Lower leg skin (tissue), 4 donors: ENCODE measurements around the gene FUS. TPM values are rescaled to one million over a fixed set of nuclear protein-coding genes. Genes with fewer than 3 reads are reported as not detected.
"Not testable (repeated sequence)": the region's sequence is repeated elsewhere in the genome, so short reads cannot be mapped to it uniquely, and the experiment has no call there.

Source experiments
- DNase-seq, 2 donors: peaks; one replicate each; pipeline ENCODE4 v3.0.0-alpha.2; 2019; ENCODE audit warnings: low spot score in 2 of 2
- H3K4me3 ChIP-seq: fragments of 200-600 bp; sonication (generic); 2 replicates; pipeline ENCODE4 v1.5.1; 2017; ENCODE audit warnings: mild to moderate bottlenecking, low read depth; ENCODE audit not compliant: poor library complexity, severe bottlenecking
- POLR2A ChIP-seq, 2 donors: fragments of 450-650 bp; IDR thresholded peaks; one replicate each; pipeline ENCODE4 v1.6.1; 2016 to 2017; ENCODE audit warnings: antibody characterized with exemption in 2 of 2, mild to moderate bottlenecking in 1 of 2, moderate library complexity in 1 of 2
- WGBS, 2 donors: methylation state at CpG; one replicate each; pipeline ENCODE4 v1.1.5; 2018; 5-methylcytosine and 5-hydroxymethylcytosine counted together
- intact Hi-C: fragments of 100-400 bp; cut with DNase I; formaldehyde crosslinking; loops from one replicate; pipeline ENCODE4 v1.15.0; 2023; ENCODE audit warnings: low total_unique reads
- total RNA-seq, 4 donors: library from RNA; depleted of rRNA; stranded (reverse); fragments of >200 nt; gene quantifications; one replicate each; pipeline ENCODE4 v1.1.0, GENCODE V29; 2016
- TF ChIP-seq, protein P1 (sequence below), 3 donors: fragments of 450-650 bp; IDR thresholded peaks; one replicate each; pipeline ENCODE4 v1.5.1; 2016; ENCODE audit warnings: antibody characterized with exemption in 3 of 3, mild to moderate bottlenecking in 3 of 3, moderate library complexity in 2 of 3

The FUS gene
- total RNA-seq, 4 donors from 2014 or later = 31.9 to 55.8 (median 34.9) TPM

DNA sequence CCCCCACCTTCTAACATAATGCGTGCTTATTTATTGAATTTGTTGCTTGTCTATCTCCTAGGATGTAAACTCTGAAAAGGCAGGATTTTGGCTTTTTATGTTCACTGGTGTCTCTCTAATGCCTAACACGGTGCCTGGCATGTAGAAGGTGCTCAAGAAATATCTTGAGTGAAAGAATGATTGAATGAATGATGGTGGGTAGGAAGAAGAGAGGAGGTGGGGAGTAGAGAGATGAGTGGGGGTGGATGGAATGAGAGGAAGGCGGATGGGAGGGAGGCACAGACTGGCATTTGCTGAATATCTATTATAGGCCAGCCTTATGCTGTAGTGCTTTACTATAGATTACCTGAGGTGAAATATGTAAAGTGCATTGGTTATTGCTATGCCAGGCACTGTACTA lies 32.4 kb upstream of the FUS start:
- intact Hi-C loops = loop anchor here (10.0 kb wide), 1 partner anchor 163 kb away; the partner anchor contains the start of gene HSD3B7
- TF ChIP-seq POLR2A (IDR thresholded peaks at IDR 0.05) = no peak
- TF ChIP-seq, protein P1, sequence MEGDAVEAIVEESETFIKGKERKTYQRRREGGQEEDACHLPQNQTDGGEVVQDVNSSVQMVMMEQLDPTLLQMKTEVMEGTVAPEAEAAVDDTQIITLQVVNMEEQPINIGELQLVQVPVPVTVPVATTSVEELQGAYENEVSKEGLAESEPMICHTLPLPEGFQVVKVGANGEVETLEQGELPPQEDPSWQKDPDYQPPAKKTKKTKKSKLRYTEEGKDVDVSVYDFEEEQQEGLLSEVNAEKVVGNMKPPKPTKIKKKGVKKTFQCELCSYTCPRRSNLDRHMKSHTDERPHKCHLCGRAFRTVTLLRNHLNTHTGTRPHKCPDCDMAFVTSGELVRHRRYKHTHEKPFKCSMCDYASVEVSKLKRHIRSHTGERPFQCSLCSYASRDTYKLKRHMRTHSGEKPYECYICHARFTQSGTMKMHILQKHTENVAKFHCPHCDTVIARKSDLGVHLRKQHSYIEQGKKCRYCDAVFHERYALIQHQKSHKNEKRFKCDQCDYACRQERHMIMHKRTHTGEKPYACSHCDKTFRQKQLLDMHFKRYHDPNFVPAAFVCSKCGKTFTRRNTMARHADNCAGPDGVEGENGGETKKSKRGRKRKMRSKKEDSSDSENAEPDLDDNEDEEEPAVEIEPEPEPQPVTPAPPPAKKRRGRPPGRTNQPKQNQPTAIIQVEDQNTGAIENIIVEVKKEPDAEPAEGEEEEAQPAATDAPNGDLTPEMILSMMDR (IDR thresholded peaks at IDR 0.05) = no peak
- 90 to 97% methylated on average over 3 of the region's 3 CpGs for WGBS, 2 donors
- no peak for DNase-seq
- no peak overlapping the region for H3K4me3 ChIP-seq

- TF ChIP-seq POLR2A (IDR thresholded peaks at IDR 0.05) = no peak
- TF ChIP-seq, protein P1 (IDR thresholded peaks at IDR 0.05) = no peak
- 2 to 28% methylated on average over 16 to 18 of the region's 40 CpGs for WGBS, 2 donors
- H3K4me3 ChIP-seq = no peak overlapping the region
- intact Hi-C loops = loop anchor here (10.0 kb wide), 1 partner anchor 164 kb away; the partner anchor contains the start of gene HSD3B7
- peak in 1 of 2 donors; percentile 87 for DNase-seq
Observed at GRCh38 chr16:31148281-31148728, 31.6 kb upstream of the FUS start.

DNA sequence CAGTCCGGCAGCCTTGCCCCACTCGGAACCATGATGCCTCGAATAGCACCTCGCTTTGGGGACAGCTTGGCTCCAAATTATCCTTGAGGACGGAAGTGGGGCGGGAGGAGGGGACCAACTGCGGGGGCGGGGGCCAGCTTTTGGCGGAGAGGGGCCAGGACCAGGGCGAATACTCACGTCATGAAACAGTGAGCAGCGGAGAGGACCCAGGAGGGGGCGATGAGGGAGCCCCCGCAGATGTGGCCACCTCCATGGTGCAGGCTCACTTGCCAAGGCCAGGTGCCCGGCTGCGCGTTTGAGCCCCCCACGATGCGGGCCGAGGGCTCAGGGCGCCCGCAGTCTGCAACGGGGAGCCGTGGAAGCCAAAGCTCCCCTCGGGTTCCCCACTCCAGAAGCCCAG lies 31.0 kb upstream of the FUS start:
- 81 to 84% methylated on average over 25 of the region's 25 CpGs for WGBS, 2 donors
- TF ChIP-seq POLR2A (IDR thresholded peaks at IDR 0.05) = no peak
- TF ChIP-seq, protein P1 (IDR thresholded peaks at IDR 0.05) = no peak
- no peak for DNase-seq
- no peak overlapping the region for H3K4me3 ChIP-seq
- intact Hi-C loops = loop anchor here (10.0 kb wide), 1 partner anchor 164 kb away; the partner anchor contains the start of gene HSD3B7

DNA sequence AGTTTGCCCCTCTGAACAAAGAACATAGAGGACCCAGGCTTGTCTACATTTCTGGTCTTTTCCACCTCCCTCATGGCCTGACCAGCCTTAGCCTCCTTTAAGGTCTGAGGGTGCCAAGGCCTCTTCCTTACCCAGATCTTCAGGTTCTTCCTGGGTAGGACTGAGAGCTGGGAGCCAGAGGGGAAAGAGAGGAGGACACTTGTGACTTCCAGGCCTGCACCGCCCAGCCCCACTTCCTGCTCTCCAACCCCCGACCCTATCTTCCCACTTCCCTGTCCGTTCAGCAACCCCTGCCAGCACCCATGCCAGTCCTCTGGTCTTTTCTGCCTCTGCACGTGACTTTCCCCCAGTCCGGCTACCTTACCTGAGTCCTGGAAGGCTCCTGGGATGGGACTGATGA lies 30.6 kb upstream of the FUS start:
- 67 to 90% methylated on average over 5 of the region's 5 CpGs for WGBS, 2 donors
- no peak for DNase-seq
- intact Hi-C loops = loop anchor here (10.0 kb wide), 1 partner anchor 165 kb away; the partner anchor contains the start of gene HSD3B7

DNA sequence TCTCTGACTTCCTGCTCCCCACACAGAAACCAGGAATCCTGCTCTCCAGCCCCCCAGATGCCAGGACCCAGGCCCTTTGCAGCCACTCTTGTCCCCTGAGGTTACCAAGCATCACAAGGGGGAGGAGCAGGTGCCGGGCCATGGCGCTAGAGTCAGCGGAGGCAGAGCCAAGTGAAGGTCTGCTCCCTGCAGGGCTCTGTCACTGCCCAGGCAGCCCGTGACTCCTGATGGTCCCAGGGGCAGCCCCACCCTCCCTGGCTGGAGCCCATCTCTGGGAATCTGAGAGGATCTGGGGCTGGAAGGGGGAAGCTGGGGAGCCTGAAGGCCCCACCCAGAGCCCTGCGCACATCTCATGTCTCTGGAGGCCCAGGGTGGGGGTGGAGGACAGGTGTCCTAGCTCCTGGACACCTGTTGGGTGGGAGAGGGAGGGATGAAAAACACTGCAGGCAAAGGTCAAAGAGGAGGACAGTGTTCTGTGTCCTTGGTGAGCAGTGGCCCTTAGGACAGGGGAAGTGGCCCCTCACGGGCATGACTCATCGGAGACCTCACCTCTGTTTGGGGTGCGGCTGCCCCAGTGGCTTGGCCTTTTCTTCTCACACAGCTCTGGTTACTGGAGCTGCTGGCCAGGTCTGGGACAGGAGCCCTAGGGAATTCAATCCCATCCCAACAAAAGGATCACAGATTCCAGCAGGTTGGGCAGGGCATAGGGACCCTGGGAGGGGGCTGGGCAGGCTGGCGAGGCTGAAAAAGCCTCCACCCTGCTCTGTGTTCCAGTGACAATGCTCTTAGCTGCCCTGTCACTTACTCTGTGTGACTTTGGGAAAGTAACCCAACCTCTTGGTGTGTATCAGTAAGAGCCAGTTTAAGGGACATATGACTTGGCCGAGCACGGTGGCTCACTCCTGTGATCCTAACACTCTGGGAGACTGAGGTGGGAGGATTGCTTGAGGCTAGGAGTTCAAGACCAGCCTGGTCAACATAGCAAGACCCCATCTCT lies 29.7 kb upstream of the FUS start, which contains the start of gene PRSS36:
Gene PRSS36 (minus strand): TSS at position 173 of the 997 bp plus-strand sequence. CDS start 31 bp downstream, at position 142.
- no peak for TF ChIP-seq POLR2A (IDR thresholded peaks at IDR 0.05)
- TF ChIP-seq, protein P1 (IDR thresholded peaks at IDR 0.05) = no peak
- 72 to 76% methylated on average over 11 of the region's 11 CpGs for WGBS, 2 donors
- DNase-seq = peak in 1 of 2 donors; percentile 85
- no peak within 1 kb of the TSS for H3K4me3 ChIP-seq
- intact Hi-C loops = loop anchor here (10.0 kb wide), 2 partner anchors 165 to 285 kb away; partner anchors contain the start of gene HSD3B7

More for the DNA sequence above, 30.6 kb upstream of the FUS start:
- no peak overlapping the region for H3K4me3 ChIP-seq
- TF ChIP-seq, protein P1 (IDR thresholded peaks at IDR 0.05) = no peak
- TF ChIP-seq POLR2A (IDR thresholded peaks at IDR 0.05) = no peak

DNA sequence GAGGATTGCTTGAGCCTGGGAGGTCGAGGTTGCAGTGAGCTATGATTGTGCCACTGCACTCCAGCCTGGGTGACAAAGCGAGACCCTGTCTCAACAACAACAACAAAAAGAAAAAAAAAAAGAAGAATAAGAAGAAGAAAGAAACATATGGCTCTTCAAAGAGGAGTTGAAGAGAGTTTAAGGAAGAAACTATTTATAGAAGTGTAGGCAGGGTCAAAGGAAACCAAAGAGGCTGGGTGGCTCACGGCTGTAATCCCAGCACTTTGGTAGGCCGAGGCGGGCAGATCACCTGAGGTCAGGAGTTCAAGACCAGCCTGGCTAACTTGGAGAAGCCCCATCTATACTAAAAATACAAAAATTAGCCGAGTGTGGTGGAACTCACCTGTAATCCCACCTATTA lies 29.0 kb upstream of the FUS start:
- intact Hi-C loops = loop anchor here (10.0 kb wide), 1 partner anchor 284 kb away; no protein-coding TSS in a partner anchor
- 83 to 89% methylated on average over 6 of the region's 6 CpGs for WGBS, 2 donors
- not testable (repeated sequence) for DNase-seq, H3K4me3 ChIP-seq
